HUES6 (cell line): Measurements from ENCODE around the gene COG5.

ENCODE experiments used
- H3K27ac ChIP-seq: 2 replicates; pipeline ENCODE4 v1.7.0; 2013; ENCODE audit warnings: low read depth, mild to moderate bottlenecking, low read length, inconsistent platforms
- H3K27me3 ChIP-seq: 2 replicates; pipeline ENCODE4 v1.6.1; 2013; ENCODE audit warnings: low read length; ENCODE audit not compliant: control insufficient read depth, insufficient read depth
- H3K36me3 ChIP-seq: 2 replicates; pipeline ENCODE4 v1.6.1; 2013; ENCODE audit warnings: low read length; ENCODE audit not compliant: control insufficient read depth, insufficient read depth
- H3K4me1 ChIP-seq: 2 replicates; pipeline ENCODE4 v1.6.1; 2013; ENCODE audit warnings: low read length; ENCODE audit not compliant: control insufficient read depth, insufficient read depth
- H3K4me3 ChIP-seq: 2 replicates; pipeline ENCODE4 v1.5.1; 2013; ENCODE audit warnings: low read depth, low read length
- H3K9ac ChIP-seq: one replicate; pipeline ENCODE4 v1.6.1; 2013; ENCODE audit warnings: mild to moderate bottlenecking, low read length
- H3K9me3 ChIP-seq: 2 replicates; pipeline ENCODE4 v1.6.1; 2013; ENCODE audit warnings: low read depth, low read length; ENCODE audit not compliant: control insufficient read depth, insufficient read depth

Gene COG5

DNA sequence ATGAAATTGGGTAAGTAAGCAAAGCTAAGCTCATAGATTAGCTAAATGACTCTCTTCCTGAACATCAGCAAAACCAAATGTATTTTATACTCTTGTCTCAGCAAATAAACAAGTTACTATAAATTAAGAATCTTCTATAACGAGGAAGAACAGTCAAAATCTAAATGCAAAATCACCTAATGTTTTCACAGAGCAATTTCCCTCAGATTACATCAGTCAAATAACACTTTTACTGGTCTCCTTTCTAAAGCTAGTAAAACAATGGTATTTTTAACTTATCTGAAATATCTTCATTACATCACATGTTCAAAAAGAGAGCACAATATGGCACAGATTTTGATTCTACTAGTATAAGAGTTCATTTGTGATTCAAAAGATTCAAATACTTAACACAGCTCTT lies 110.3 kb downstream of the COG5 start:
- Histone ChIP-seq H3K27me3 (no peaks in the 10 kb centered on the region), H3K36me3 (no peaks in the 10 kb centered on the region), H3K4me3 (no peak overlapping the region), H3K9ac (no peak overlapping the region), H3K4me1 (no peaks in the 10 kb centered on the region), H3K9me3 (no peaks in the 10 kb centered on the region), H3K27ac (no peak overlapping the region)

DNA sequence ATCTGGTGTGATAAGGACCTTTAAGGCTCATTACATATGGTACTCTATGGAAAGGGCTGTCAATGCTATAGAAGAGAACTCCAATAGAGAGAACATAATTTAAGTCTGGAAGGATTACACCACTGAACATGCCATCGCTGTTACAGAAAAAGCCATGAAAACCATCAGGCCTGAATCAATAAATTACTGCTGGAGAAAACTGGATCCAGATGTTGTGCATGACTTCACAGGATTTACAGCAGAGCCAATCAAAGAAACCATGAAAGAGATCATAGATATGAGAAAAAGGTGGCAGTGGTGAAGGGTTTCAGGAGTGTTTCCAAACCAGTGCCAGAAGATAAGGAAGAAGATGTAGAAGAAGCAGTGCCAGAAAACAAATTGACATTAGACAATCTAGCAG lies 112.8 kb downstream of the COG5 start:
- Histone ChIP-seq H3K4me1 (no peaks in the 10 kb centered on the region), H3K9ac (no peak overlapping the region), H3K36me3 (no peaks in the 10 kb centered on the region), H3K9me3 (no peaks in the 10 kb centered on the region), H3K27me3 (no peaks in the 10 kb centered on the region), H3K27ac (no peak overlapping the region), H3K4me3 (no peak overlapping the region)

GRCh38 chr7:107446988-107447387 lies 116.7 kb downstream of the COG5 start:
- H3K36me3 ChIP-seq = no peaks in the 10 kb centered on the region
- no peak overlapping the region for H3K9ac ChIP-seq
- H3K4me1 ChIP-seq = no peaks in the 10 kb centered on the region
- H3K4me3 ChIP-seq = no peak overlapping the region
- H3K27ac ChIP-seq = no peak overlapping the region
- H3K27me3 ChIP-seq = no peaks in the 10 kb centered on the region
- H3K9me3 ChIP-seq = no peaks in the 10 kb centered on the region

GRCh38 chr7:107446531-107446930 lies 117.2 kb downstream of the COG5 start:
- Histone ChIP-seq H3K4me3 (no peak overlapping the region), H3K27ac (no peak overlapping the region), H3K4me1 (no peaks in the 10 kb centered on the region), H3K27me3 (no peaks in the 10 kb centered on the region), H3K9ac (no peak overlapping the region), H3K9me3 (no peaks in the 10 kb centered on the region), H3K36me3 (no peaks in the 10 kb centered on the region)

DNA sequence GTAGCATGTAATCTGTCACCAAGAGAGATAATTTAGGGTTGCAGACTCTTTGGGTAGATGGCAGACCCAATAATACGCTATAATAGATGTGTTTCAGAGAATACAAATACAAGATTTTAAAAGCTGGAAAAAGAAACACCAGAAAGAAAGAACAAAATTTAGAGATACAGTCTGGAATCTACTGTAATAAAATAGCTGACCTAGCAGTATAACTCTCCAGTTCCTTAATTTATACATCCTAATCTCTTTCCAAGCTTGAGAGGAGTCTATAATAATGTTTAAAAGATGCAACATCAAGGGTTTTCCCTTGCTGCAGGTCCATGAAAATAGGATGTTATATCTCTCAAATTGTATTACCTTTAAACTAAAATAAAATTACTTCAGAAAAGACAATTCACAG lies 121.0 kb downstream of the COG5 start:
- H3K9me3 ChIP-seq = no peaks in the 10 kb centered on the region
- H3K27ac ChIP-seq = no peak overlapping the region
- H3K4me1 ChIP-seq = no peaks in the 10 kb centered on the region
- H3K27me3 ChIP-seq = no peaks in the 10 kb centered on the region
- no peak overlapping the region for H3K4me3 ChIP-seq
- H3K36me3 ChIP-seq = no peaks in the 10 kb centered on the region
- no peak overlapping the region for H3K9ac ChIP-seq

- H3K9me3 ChIP-seq = no peaks in the 10 kb centered on the region
Observed at GRCh38 chr7:107441581-107442422, 121.9 kb downstream of the COG5 start.

GRCh38 chr7:107439025-107439424 lies 124.7 kb downstream of the COG5 start:
- Histone ChIP-seq H3K9ac (no peak overlapping the region), H3K4me3 (no peak overlapping the region), H3K27ac (no peak overlapping the region), H3K9me3 (peaks cover 3% of the 10 kb centered on the region; the same call in 1 of the 2 replicates), H3K4me1 (no peaks in the 10 kb centered on the region), H3K27me3 (no peaks in the 10 kb centered on the region), H3K36me3 (no peaks in the 10 kb centered on the region)

More at GRCh38 chr7:107441581-107442422, 121.9 kb downstream of the COG5 start:
- H3K36me3 ChIP-seq = no peaks in the 10 kb centered on the region
- H3K4me3 ChIP-seq = no peak overlapping the region
- no peaks in the 10 kb centered on the region for H3K27me3 ChIP-seq
- H3K27ac ChIP-seq = no peak overlapping the region
- H3K9ac ChIP-seq = no peak overlapping the region
- no peaks in the 10 kb centered on the region for H3K4me1 ChIP-seq

- no peaks in the 10 kb centered on the region for H3K4me1 ChIP-seq
- H3K4me3 ChIP-seq = no peak overlapping the region
- no peak overlapping the region for H3K27ac ChIP-seq
- H3K9me3 ChIP-seq = peaks cover 4% of the 10 kb centered on the region
- H3K36me3 ChIP-seq = no peaks in the 10 kb centered on the region
- H3K27me3 ChIP-seq = no peaks in the 10 kb centered on the region
- H3K9ac ChIP-seq = no peak overlapping the region
Observed at GRCh38 chr7:107435749-107436148, 128.0 kb downstream of the COG5 start.

GRCh38 chr7:107432261-107432660 lies 131.5 kb downstream of the COG5 start:
- Histone ChIP-seq H3K4me3 (no peak overlapping the region), H3K4me1 (no peaks in the 10 kb centered on the region), H3K36me3 (no peaks in the 10 kb centered on the region), H3K27me3 (no peaks in the 10 kb centered on the region), H3K9ac (no peak overlapping the region), H3K27ac (no peak overlapping the region), H3K9me3 (peaks cover 15% of the 10 kb centered on the region)

GRCh38 chr7:107430057-107430456 lies 133.7 kb downstream of the COG5 start:
- Histone ChIP-seq H3K36me3 (no peaks in the 10 kb centered on the region), H3K9ac (no peak overlapping the region), H3K4me1 (no peaks in the 10 kb centered on the region), H3K27ac (no peak overlapping the region), H3K27me3 (no peaks in the 10 kb centered on the region), H3K4me3 (no peak overlapping the region), H3K9me3 (peaks cover 11% of the 10 kb centered on the region; the same call in 1 of the 2 replicates)

GRCh38 chr7:107428642-107429041 lies 135.1 kb downstream of the COG5 start:
- H3K4me3 ChIP-seq = no peak overlapping the region
- H3K27me3 ChIP-seq = no peaks in the 10 kb centered on the region
- no peaks in the 10 kb centered on the region for H3K4me1 ChIP-seq
- H3K27ac ChIP-seq = no peak overlapping the region
- peaks cover 11% of the 10 kb centered on the region; the same call in 1 of the 2 replicates for H3K9me3 ChIP-seq
- no peak overlapping the region for H3K9ac ChIP-seq
- no peaks in the 10 kb centered on the region for H3K36me3 ChIP-seq
